Activated CD8-positive, alpha-beta memory T cell treated with anti-CD3 and anti-CD28 coated beads, Interleukin-2, amount 50 U/mL, for 4 hours (primary cell): ENCODE measurements around the gene KCNK3.

Source experiments
- DNase-seq: peaks from one replicate; pipeline ENCODE4 v3.0.0-alpha.2; 2020

The KCNK3 gene

GRCh38 chr2:26692897-26693849 lies 651 bp downstream of the KCNK3 start:
- no peak for DNase-seq

- no peak for DNase-seq
Measured at GRCh38 chr2:26694001-26694400, 1.5 kb downstream of the KCNK3 start.

GRCh38 chr2:26696351-26696816 lies 3.9 kb downstream of the KCNK3 start:
- DNase-seq = no peak

GRCh38 chr2:26697425-26697824 lies 4.9 kb downstream of the KCNK3 start:
- no peak for DNase-seq

GRCh38 chr2:26699295-26699694 lies 6.8 kb downstream of the KCNK3 start:
- no peak for DNase-seq

GRCh38 chr2:26700078-26700477 lies 7.6 kb downstream of the KCNK3 start:
- DNase-seq = no peak

GRCh38 chr2:26701596-26701995 lies 9.1 kb downstream of the KCNK3 start:
- no peak for DNase-seq

GRCh38 chr2:26702025-26702424 lies 9.5 kb downstream of the KCNK3 start:
- DNase-seq = no peak

GRCh38 chr2:26704441-26704977 lies 12.0 kb downstream of the KCNK3 start:
- no peak for DNase-seq

GRCh38 chr2:26705126-26705525 lies 12.6 kb downstream of the KCNK3 start:
- no peak for DNase-seq

- no peak for DNase-seq
Measured at GRCh38 chr2:26706093-26706492, 13.6 kb downstream of the KCNK3 start.

GRCh38 chr2:26706616-26707473 lies 14.3 kb downstream of the KCNK3 start:
- no peak for DNase-seq

- DNase-seq = no peak
Measured at GRCh38 chr2:26707747-26708146, 15.2 kb downstream of the KCNK3 start.

- DNase-seq = no peak
Measured at GRCh38 chr2:26708457-26708856, 15.9 kb downstream of the KCNK3 start.

GRCh38 chr2:26709323-26710110 lies 17.0 kb downstream of the KCNK3 start:
- no peak for DNase-seq

GRCh38 chr2:26710145-26710544 lies 17.6 kb downstream of the KCNK3 start:
- DNase-seq = no peak

GRCh38 chr2:26710743-26711456 lies 18.4 kb downstream of the KCNK3 start:
- DNase-seq = no peak

- DNase-seq = no peak
Measured at GRCh38 chr2:26711457-26712161, 19.1 kb downstream of the KCNK3 start.

- DNase-seq = no peak
Measured at GRCh38 chr2:26712486-26713465, 20.3 kb downstream of the KCNK3 start.
